IPS-NIHi11 (cell line): ENCODE data around the gene THEMIS.

ENCODE experiments used
- DNase-seq: peaks from one replicate; pipeline ENCODE4 v3.0.0; 2012; ENCODE audit warnings: mixed read lengths, low spot score

Gene THEMIS

DNA sequence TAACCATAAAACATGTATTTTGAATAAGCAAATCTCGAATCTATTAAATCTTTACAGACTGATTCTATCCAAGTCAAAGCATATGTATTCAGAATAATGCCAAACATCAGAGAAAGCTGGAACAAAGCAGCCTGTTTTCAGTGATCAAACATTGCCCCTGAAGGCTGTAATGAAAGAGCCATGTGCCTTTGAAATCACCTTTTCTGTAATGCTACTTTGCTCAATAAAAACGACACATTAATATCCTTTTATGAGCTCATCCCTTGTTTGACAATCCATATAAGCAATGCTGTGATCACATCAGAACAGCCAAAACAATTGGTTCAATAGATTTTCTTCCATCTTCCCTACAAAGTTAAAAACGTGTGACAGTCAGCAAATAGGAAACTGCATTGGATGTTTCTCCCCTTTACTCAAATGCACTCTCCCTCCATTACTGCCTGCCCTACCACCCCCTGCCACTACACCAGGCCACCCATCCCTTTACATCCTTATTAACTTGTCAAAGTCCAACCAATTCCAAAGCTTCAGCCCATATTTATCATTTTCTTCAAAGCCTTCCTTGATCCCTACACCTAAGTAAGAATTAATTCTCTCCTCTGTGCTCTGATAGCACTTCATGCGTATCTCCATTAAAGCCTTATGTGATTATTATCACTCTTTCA, 42.0 kb downstream of the THEMIS start:
- DNase-seq, result peak; percentile 8

DNA sequence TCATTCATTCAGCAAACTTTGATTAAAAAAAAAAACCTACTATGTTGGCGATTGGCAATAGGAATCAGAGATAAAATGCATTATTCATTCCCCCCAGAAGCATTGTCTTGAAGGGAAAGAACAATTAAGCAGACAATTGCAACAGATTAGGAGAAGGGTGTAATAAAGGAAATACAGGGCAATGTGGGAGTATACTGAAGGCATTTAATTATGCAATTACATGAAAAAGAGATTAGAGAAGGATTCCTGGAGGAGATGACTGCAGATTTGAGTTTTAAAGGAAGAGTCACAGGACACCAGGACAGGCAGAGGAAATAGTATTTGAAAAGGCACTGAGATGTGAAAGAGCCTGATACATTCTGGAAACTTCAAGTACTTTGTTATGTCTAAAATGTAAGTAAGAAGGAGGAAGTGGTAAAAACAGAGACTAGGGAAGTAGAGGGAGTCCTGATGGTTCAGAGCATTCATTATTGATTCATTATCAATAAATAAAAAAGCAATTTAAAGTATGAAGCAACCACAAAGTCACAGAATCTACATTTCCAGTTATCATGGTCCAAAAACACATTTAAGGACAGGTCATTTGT, 43.7 kb downstream of the THEMIS start:
- no peak for DNase-seq

DNA sequence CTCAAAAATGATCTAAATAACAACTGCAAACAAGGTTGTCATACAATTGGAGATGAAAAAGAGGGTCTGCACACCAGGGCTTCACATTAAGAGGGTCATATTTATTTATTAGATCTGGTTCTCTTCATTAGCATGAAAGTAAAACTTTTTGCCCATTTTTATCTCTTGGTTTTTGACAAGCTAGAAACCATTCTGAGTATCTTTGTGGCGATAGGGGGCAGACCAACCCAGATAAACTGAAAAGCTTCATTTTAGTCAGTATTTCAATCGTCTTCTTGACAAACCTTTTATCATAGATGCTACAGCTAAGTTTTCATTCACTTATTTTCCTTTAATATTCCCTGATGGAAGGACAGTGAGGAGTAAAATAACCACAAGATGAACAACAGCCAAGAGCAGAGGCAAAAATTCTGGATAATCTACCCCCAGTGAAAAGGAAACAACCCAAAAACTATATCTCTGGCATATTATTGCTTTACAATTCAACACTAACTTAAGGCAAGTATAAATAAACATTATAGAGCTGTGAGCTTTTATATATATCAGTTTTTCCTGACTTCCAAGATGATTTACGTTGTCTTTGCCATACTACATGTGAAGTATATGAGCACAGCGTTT, 45.2 kb downstream of the THEMIS start:
- peak; percentile 14 for DNase-seq

DNA sequence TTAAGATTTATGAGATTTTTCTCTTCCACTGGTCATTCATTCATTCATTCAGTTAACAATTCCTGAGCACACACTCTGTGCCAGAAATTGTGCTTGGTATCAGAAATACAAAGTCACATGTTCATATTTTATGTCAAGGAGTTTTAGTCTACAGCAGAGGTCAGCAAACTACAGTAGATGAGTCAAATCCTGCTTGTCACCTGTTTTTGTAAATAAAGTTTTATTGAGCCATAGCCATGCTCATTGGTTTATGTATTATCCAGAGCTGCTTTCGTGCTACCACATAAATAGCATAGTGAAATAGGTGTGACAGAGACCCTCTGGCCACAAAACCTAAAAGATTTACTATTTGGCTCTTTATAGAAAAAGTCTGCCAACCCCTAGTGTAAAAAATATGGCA, 46.8 kb downstream of the THEMIS start:
- DNase-seq, result no peak

DNA sequence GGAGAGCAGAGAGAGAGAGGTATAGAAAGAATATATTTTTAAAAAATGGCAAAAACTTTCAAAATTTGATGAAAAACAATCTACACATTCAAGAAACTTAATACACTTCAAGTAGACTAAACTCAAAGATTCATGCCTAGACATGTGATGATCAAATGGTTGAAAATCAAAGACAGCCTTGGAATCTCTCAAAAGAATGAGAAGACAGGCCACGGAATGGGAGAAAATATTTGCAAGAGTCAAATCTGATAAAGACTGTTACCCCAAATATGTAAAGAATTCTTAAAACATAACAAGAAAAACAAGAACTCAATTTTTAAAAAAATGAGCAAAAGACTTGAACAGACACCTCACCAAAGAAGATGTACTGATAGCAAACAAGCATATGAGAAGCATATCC, 49.7 kb downstream of the THEMIS start:
- DNase-seq, result no peak

DNA sequence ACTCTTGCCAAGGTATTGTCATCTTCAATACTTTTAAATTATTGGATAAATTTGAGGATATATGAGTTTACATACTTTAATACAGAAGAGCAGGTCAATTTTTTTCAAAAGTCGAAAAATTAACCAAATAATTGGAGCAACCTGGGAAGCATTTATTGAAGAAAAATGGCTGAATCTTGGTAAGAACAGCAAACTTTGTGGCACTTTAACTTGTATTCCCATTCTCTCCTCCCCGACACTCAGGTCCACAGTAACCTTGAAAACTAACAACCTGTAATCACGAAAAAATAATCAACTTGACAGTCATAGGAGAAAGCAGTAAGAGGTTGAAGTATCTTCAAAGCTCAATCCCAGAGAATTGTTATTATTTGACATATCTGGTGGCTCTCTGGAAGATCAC, 55.6 kb downstream of the THEMIS start:
- no peak for DNase-seq

DNA sequence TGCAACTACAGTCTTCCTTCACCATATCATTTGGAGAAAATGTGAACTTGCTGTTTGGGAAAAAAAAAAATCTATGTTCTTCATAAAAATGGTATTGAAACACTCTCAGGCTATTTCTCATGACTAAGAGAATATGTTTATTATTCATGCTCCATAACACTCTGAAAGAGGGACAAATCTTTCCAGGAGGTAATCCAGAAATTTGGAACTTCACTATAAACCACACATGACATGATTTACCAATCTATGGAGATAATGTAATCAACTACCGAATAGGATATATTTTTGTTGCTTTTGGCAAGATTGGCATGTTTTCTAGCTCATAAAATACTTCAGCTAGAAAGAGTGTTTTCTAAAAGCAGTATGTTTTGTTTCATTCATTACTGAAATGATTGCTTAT, 56.3 kb downstream of the THEMIS start:
- no peak for DNase-seq

DNA sequence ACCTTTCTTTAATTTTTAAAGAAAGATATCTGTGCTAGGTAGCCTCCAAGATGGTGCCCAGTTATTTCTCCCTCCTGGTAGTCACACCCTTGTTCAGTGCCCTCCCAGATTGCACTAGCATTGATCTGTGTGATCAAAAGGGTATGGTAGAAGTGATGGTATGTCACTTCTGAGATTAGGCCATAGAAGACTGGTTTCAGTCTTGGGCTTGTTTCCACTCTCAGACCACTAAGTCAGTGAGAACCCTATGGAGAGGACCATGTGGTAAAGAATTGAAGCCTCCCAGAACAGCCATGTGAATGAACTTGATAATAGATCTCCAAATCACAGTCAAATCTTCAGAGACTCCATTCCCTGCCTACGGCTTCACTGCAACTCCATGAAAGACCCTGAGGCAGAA, 57.3 kb downstream of the THEMIS start:
- no peak for DNase-seq

DNA sequence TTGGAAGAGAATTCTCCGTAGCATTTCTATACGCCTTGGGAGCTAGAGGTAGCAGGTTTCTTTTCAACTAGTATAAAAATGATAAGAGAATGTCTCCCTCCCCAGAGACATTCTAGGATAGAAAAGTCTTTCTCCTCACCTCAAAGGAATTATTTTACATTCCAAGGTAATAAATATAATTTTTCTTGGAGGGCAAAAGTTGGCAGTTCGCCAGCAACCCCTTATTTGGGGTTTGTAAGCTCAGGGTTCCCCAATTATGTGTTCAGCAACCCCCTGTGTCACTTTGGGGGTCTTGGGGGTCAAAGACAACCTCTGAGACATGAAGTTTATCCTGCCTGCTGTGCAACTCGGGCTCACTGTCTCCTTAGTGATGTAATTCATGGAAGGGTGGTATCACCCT, 58.3 kb downstream of the THEMIS start:
- no peak for DNase-seq

DNA sequence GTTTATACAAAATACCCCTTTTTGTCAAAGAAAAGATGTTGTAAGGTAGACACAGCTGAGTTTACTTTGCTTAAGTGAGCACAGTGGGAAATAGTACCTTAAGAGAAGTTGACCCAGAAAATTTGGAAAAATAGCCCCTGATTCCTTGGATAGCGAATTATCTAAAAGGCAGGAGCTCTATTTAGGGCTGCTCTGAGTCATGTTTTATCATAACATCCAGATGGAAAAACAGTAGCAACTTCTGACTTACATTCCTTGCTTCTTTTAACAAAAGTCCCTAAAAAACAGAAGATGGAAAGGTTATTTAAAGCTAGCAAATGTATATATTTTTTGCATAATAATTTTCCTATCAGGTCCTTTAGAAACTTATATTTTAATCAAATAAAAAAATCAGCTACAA, 59.0 kb downstream of the THEMIS start:
- DNase-seq, result no peak

DNA sequence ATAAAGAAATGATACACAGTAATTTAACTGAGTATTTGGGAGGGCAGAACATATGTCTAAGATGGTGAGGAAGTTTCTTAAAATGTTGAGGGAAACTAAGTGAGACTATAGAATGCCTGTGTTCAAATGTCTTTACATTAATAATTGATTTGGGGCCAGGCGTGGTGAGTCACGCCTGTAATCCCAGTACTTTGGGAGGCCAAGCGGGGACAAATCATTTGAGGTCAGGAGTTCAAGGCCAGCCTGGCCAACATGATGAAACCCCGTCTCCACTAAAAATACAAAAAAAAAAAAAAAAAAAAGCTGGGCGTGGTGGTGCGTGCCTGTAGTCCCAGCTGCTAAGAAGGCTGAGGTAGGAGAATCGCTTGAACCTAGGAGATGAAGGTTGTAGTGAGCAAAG, 66.7 kb downstream of the THEMIS start:
- DNase-seq, result no peak

DNA sequence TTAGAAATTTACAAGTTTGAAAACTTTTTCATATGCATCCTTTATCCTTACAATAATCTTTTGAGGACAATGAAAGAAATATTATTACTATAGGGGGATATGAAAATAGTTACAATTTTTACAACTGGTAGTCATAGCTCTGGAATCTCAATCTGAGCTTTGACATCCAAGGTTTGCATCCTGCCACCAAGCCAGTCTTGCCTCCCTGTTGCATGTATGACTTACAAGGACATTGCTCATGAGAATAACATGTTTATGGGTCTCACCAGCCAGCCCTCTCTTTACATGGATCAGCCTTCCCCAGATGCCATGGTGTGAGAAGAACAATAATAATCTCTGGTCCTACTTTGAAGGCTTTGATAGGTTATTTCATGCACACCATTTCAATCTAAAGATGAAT, 67.5 kb downstream of the THEMIS start:
- DNase-seq, result no peak

DNA sequence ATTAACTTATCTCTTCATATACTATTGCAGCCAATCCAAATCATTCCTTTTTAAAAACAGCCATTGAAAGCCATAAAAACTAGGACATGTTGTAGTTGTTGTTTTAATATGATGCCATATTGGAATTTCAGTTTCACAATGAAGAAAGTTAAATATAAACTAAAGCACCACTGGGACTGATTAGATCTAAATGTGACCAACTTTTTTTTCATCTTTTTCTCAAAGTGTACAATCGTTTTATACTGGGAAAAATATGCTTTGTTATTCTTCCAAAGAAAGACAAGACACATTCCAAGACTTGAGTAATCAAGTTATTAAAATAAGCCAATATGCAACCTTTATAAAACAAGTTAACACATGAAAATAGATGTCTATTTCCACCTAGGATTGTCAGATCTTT, 68.5 kb downstream of the THEMIS start:
- no peak for DNase-seq

DNA sequence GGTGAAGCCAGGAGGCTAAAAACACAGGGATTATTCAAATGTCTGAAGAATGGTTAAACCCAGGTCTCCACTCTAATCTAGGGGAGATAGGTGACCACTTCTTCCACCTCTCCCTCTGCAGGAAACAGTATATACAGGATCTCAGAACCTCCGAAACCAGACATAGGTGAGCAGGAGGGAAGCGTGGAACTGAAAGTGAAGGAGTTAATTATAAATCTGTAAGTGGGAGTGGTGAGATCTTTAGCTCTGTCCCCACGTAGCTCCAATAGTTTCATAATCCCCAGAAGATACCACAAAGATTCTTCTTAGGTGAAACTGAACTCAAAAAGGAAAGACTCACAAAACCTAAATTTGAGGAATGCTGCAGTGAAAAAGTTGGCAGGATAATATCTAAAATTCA, 76.8 kb downstream of the THEMIS start:
- no peak for DNase-seq

DNA sequence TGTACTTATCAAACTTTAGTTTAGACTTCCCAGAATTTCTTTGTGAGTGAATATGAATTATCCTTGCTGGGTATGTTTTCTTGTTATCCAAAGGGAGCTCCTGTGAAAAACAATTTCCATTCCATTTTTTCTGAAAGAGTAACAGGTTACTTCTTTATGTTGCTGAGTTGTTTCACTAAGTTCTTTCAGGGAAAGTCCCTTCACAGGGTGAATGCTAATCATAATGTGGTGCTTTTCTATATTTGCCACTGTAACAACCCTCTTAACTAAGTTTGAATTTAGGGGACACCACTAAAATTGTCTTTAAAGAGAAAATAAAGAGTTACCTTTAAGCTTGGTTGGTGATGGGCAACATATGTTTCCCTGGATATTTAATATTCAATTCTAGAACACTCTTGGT, 79.4 kb downstream of the THEMIS start:
- no peak for DNase-seq

DNA sequence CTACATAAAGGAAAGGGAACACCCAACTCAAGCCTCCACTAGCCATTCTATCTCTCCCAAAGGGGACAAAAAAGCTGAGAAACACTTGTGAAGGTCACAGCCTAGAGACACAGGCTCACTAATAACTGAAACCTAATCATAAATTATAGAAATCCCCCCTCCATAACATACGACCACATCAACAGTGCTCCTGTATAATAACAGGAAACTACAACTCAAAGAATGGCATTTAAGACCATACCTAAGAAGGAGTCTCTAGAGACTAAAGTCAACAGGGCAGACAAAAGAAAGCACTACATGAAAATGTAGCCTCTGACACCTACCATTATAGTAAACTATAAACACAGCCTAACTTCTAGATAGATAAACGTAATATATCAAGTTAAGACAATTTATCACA, 82.7 kb downstream of the THEMIS start:
- no peak for DNase-seq

DNA sequence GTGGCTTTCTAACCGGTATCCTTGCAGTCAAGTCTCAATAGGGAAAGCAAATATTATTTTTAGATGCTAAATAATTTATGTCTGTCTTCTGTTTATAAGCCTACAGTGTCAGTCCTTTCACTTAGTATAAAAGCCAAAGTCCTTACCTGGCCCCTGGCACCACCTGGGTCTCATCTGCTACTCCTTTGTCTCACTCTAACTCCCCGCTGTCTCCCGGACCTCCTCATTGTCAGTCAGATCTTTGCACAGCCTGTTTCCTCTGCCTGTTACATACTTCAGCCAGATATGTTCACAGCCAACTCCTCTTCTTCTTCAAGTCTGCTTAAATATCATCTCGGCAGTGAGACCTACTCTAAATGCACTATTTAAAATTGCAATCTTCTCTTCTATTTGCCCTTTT, 84.2 kb downstream of the THEMIS start:
- no peak for DNase-seq

DNA sequence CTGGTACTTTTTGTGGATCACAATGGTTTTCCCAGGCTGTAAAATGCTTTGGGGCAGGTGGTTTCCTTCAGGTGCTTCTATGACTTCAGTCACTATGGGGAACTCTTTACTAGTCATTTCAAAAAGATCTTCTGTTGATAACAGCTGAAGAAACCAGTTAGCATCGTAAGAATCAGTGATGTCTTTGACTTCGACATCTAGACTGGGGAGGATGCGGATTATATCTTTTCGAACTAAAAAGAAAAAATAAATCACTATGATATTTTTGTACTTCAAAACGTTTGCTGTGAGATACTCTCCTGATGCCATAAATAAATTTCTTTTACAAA, 87.2 kb downstream of the THEMIS start:
- no peak for DNase-seq

DNA sequence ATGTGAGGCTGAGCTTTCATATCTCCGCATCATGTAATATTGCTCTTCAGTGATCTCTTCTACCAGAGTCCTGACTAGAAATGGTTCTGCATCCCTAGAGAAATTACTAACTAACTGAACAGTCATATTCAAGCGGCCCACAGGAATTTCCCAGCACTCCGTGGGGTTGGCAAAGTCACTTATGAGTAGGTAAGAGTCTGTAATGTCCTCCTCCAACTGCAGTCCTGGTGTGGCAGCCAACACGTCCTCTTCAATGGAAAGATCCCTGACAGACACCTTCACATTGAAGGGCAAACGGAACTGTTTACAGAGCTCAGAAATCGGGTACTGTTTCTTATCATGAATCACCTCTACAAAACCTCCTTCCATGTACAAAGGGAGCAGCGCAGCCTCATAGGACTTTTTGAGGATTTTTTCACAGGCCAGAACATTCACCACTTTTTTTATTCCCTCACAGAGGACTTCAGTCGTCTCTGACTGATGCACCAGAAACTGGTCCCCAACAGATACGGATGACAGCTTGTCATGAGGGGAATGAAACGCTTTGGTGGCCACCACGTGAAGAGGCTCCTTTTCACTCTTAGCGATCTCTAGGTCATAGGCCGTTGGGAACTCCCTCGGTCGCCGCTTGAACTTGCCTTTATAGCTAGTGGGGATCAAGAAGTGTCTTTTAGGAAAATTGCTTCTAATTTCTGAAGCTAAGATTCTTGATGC, 87.7 kb downstream of the THEMIS start:
- DNase-seq, result no peak

DNA sequence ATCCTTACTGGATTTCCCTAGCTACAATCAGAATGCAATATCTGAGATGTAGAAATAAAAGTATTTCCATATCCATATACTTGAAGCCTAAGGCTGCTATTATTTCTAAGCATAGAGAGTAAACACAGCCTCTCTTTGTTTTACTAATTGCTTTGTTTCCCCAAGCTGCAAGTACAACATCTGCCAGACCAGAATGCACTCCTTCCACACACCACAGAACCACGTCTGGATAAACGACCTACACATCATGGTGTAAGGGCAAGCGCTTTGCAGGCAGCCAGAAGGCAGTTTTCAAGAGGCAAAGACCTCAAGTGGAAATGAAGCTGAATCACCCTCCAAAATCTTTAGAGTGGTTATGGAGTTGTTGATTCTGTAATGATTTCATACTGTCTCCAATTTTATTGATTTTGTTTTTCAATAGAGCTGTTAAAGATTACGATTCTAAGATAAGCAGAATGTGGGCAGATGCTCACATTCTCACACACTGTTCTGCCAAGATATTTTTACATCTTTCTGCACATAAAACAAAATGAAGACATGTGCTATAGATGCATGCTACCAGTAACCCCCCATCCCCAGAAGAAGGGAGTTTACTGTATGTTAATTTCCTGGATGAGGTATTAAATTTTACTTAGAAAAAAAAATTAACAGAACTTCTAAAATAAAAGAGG, 88.8 kb downstream of the THEMIS start:
- DNase-seq, result no peak

DNA sequence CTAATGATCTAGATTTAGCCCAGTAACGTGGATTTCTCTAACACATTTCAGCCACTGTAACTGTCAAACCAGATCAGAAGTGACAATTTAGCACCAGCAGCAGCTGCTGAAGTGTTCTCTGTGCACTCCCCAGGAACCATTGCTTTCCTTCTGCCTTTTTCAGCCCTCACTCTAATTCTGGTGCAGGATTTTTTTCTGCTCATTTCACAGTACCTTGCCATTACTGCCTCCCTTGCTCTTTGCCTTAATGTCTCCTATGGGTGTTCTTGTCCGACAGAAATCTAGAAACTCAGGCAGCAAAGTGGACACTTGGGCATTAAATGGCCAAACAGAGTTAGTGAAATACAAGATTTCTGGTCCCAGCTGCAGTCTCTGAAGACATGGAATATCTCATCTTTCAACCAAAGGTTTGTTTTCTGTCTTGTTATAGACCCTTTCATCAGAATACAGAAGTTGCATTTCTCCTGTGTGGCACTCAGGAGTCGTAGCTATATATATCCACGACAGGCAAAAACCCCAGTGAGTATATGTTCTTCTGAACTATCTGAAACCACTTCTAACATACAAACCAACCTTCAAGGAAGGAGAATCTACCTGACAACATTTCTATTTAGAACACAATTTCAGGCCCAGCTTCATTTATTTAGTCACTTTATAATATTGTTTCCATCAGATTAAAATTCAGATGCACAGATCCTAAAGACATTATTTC, 92.9 kb downstream of the THEMIS start:
- DNase-seq, result no peak

DNA sequence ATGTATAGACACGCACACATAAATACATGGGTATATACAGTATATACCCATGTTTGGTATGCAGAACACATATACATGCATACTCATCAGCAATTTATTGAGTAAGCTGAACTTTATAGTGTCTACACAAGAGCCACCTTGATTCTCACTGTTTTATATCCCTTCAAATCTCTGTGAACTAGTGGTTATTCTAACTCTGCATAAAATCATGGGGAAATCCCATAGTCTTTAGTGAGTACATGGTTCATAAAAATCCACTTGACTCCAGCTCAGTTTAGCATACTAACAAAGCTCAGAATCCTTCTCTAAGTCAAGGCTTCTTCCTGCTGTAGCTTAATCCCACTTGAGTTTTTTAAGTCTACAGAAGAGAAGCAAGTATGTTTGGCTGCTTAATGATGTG, 104.1 kb downstream of the THEMIS start:
- no peak for DNase-seq
